Transverse colon (tissue), 4 donors: ENCODE data around the gene ROCK2.

Source experiments
- POLR2A ChIP-seq: fragments of 450-650 bp; IDR thresholded peaks from one replicate; pipeline ENCODE4 v1.6.1; 2016; ENCODE audit warnings: antibody characterized with exemption, mild to moderate bottlenecking, moderate library complexity
- POLR2AphosphoS5 ChIP-seq, 3 donors: sonication (generic); formaldehyde crosslinking; IDR thresholded peaks; one replicate each; pipeline ENCODE4 v1.6.1; 2016; ENCODE audit warnings: antibody characterized with exemption in 3 of 3
- TF ChIP-seq, protein P1 (sequence below), 5 experiments: fragments of 200-600 bp in 3 of 5; fragments of 450-650 bp in 2 of 5; sonication (generic) in 3 of 5; IDR thresholded peaks; 1 replicate in 2 of 5; 2 replicates in 3 of 5; pipeline ENCODE4 v1.5.1; 2016 to 2017; ENCODE audit warnings: antibody characterized with exemption in 5 of 5, inconsistent platforms in 3 of 5, mild to moderate bottlenecking in 2 of 5, moderate library complexity in 1 of 5

DNA sequence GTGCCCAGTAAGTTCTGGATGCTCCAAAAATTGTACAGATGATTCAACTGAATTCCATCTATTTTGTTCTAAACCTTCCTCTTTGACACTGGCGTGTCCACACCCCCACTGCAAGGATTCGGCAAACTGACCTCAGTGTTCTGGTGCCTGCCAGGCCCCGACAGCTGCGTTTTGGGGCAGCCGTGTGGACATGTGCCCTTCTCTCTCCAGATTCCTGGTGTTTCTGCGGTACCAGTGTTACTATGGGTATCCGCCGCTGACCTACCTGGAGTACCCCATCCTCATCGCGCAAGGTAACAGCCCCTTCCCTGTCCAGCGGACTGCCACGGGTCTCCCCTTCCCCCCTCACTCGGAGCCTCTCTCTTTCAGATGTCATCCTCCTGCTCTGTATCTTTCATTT is 184.2 kb downstream of the ROCK2 start:
- TF ChIP-seq, protein P1, sequence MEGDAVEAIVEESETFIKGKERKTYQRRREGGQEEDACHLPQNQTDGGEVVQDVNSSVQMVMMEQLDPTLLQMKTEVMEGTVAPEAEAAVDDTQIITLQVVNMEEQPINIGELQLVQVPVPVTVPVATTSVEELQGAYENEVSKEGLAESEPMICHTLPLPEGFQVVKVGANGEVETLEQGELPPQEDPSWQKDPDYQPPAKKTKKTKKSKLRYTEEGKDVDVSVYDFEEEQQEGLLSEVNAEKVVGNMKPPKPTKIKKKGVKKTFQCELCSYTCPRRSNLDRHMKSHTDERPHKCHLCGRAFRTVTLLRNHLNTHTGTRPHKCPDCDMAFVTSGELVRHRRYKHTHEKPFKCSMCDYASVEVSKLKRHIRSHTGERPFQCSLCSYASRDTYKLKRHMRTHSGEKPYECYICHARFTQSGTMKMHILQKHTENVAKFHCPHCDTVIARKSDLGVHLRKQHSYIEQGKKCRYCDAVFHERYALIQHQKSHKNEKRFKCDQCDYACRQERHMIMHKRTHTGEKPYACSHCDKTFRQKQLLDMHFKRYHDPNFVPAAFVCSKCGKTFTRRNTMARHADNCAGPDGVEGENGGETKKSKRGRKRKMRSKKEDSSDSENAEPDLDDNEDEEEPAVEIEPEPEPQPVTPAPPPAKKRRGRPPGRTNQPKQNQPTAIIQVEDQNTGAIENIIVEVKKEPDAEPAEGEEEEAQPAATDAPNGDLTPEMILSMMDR (IDR thresholded peaks at IDR 0.05), result no peak
- TF ChIP-seq POLR2A, result no peak
- TF ChIP-seq POLR2AphosphoS5 (IDR thresholded peaks at IDR 0.05), result no peak
